H9 (cell line): ENCODE results near the gene PFDN5. TPM values are rescaled to one million over a fixed set of nuclear protein-coding genes. Genes with fewer than 3 reads are reported as not detected.
"Not testable (repeated sequence)": the region's sequence is repeated elsewhere in the genome, so short reads cannot be mapped to it uniquely, and the experiment has no call there.

Experiments
- DNase-seq: peaks from one replicate; pipeline ENCODE4 v3.0.0-alpha.2; 2017
- H2AFZ ChIP-seq: one replicate; pipeline ENCODE4 v1.6.1; 2013; ENCODE audit warnings: mild to moderate bottlenecking, low read length, control low read depth, moderate library complexity
- H2AK5ac ChIP-seq: 2 replicates; pipeline ENCODE4 v1.6.1; 2013; ENCODE audit warnings: low read length, control low read depth, mixed read lengths; ENCODE audit not compliant: insufficient read length
- H2BK120ac ChIP-seq: one replicate; pipeline ENCODE4 v1.6.1; 2013; ENCODE audit warnings: low read depth, mild to moderate bottlenecking, low read length, control low read depth, inconsistent platforms; ENCODE audit not compliant: poor library complexity, severe bottlenecking
- H2BK12ac ChIP-seq: 2 replicates; pipeline ENCODE4 v1.6.1; 2013; ENCODE audit warnings: low read length, control low read depth, mixed read lengths, low read depth; ENCODE audit not compliant: insufficient read length
- H2BK15ac ChIP-seq: 2 replicates; pipeline ENCODE4 v1.6.1; 2013; ENCODE audit warnings: low read depth, low read length, control low read depth
- H2BK20ac ChIP-seq: one replicate; pipeline ENCODE4 v1.6.1; 2013; ENCODE audit warnings: low read depth, mild to moderate bottlenecking, low read length, control low read depth, inconsistent platforms; ENCODE audit not compliant: poor library complexity, severe bottlenecking
- H2BK5ac ChIP-seq: 2 replicates; pipeline ENCODE4 v1.6.1; 2013; ENCODE audit warnings: low read length, control low read depth, mixed read lengths; ENCODE audit not compliant: insufficient read length
- H3K14ac ChIP-seq: 2 replicates; pipeline ENCODE4 v1.6.1; 2013; ENCODE audit warnings: low read length, control low read depth; ENCODE audit not compliant: insufficient read depth
- H3K18ac ChIP-seq: 2 replicates; pipeline ENCODE4 v1.6.1; 2013; ENCODE audit warnings: low read depth, mild to moderate bottlenecking, mixed read lengths, low read length, control low read depth; ENCODE audit not compliant: insufficient read length
- H3K23ac ChIP-seq: 2 replicates; pipeline ENCODE4 v1.6.1; 2013; ENCODE audit warnings: low read length, control low read depth, mixed read lengths, low read depth; ENCODE audit not compliant: insufficient read length
- H3K23me2 ChIP-seq: 2 replicates; pipeline ENCODE4 v1.6.1; 2013; ENCODE audit warnings: low read depth, mild to moderate bottlenecking, mixed read lengths, low read length, control low read depth; ENCODE audit not compliant: insufficient read length, poor library complexity, severe bottlenecking
- H3K27ac ChIP-seq: 2 replicates; pipeline ENCODE4 v1.5.1; 2013; ENCODE audit warnings: low read length, control low read depth, mixed read lengths, low read depth; ENCODE audit not compliant: insufficient read length
- H3K27me3 ChIP-seq: 2 replicates; pipeline ENCODE4 v1.6.1; 2013; ENCODE audit warnings: low read length, control low read depth, inconsistent platforms; ENCODE audit not compliant: insufficient read depth
- H3K4ac ChIP-seq: 2 replicates; pipeline ENCODE4 v1.6.1; 2013; ENCODE audit warnings: low read depth, mild to moderate bottlenecking, control low read depth, inconsistent platforms, low read length, moderate library complexity
- H3K4me1 ChIP-seq: 2 replicates; pipeline ENCODE4 v1.6.1; 2013; ENCODE audit warnings: low read length, control low read depth, inconsistent platforms; ENCODE audit not compliant: insufficient read depth
- H3K4me2 ChIP-seq: 2 replicates; pipeline ENCODE4 v1.6.1; 2013; ENCODE audit warnings: low read length, control low read depth, mixed read lengths; ENCODE audit not compliant: insufficient read length, insufficient read depth
- H3K56ac ChIP-seq: 2 replicates; pipeline ENCODE4 v1.6.1; 2013; ENCODE audit warnings: low read depth, mild to moderate bottlenecking, mixed read lengths, low read length, control low read depth; ENCODE audit not compliant: insufficient read length
- H3K79me1 ChIP-seq: 2 replicates; pipeline ENCODE4 v1.6.1; 2013; ENCODE audit warnings: low read depth, mild to moderate bottlenecking, moderate library complexity, low read length, control low read depth, inconsistent platforms; ENCODE audit not compliant: insufficient read depth, poor library complexity, severe bottlenecking
- H3K79me2 ChIP-seq: 2 replicates; pipeline ENCODE4 v1.6.1; 2013; ENCODE audit warnings: low read length, control low read depth, inconsistent platforms; ENCODE audit not compliant: insufficient read depth
- H3K9ac ChIP-seq: 2 replicates; pipeline ENCODE4 v1.6.1; 2013; ENCODE audit warnings: low read length, control low read depth, mixed read lengths; ENCODE audit not compliant: insufficient read length; ENCODE audit errors: extremely low read depth
- H3K9me3 ChIP-seq: one replicate; pipeline ENCODE4 v1.6.1; 2013; ENCODE audit warnings: low read depth, low read length, inconsistent platforms; ENCODE audit not compliant: control insufficient read depth
- H3T11ph ChIP-seq: one replicate; pipeline ENCODE4 v1.6.1; 2013; ENCODE audit warnings: mild to moderate bottlenecking, low read length, control low read depth, inconsistent platforms
- H4K20me1 ChIP-seq: one replicate; pipeline ENCODE4 v1.6.1; 2013; ENCODE audit not compliant: control insufficient read depth, insufficient read length, insufficient read depth
- H4K5ac ChIP-seq: 2 replicates; pipeline ENCODE4 v1.6.1; 2013; ENCODE audit warnings: low read depth, mild to moderate bottlenecking, mixed read lengths, low read length, control low read depth; ENCODE audit not compliant: insufficient read length
- H4K8ac ChIP-seq: replicated peaks from 2 replicates; pipeline ENCODE4 v1.6.1; 2013; ENCODE audit warnings: low read length, control low read depth, mixed read lengths, low read depth; ENCODE audit not compliant: insufficient read length
- H4K91ac ChIP-seq: 2 replicates; pipeline ENCODE4 v1.6.1; 2013; ENCODE audit warnings: low read depth, mild to moderate bottlenecking, moderate library complexity, mixed read lengths, low read length, control low read depth; ENCODE audit not compliant: insufficient read length
- H3K27ac Mint-ChIP-seq, 3 experiments: 2 replicates in 2 of 3; 3 replicates in 1 of 3; pipeline ENCODE4 v1.8.0; 2020 to 2021; ENCODE audit warnings: mixed read lengths in 3 of 3, mild to moderate bottlenecking in 1 of 3, moderate library complexity in 1 of 3
- H3K27me3 Mint-ChIP-seq: 2 replicates; pipeline ENCODE4 v1.8.0; 2021; ENCODE audit warnings: low read depth, mild to moderate bottlenecking, moderate library complexity, mixed read lengths
- H3K36me3 Mint-ChIP-seq, 3 experiments: 2 replicates in 2 of 3; 3 replicates in 1 of 3; pipeline ENCODE4 v1.8.0; 2020 to 2021; ENCODE audit warnings: low read depth in 3 of 3, mixed read lengths in 3 of 3; ENCODE audit not compliant: insufficient read depth in 1 of 3
- H3K4me1 Mint-ChIP-seq, 2 experiments: 2 replicates each; pipeline ENCODE4 v1.8.0; 2020; ENCODE audit warnings: mixed read lengths in 2 of 2
- H3K4me3 Mint-ChIP-seq, 2 experiments: 2 replicates in 1 of 2; 3 replicates in 1 of 2; pipeline ENCODE4 v1.8.0; 2020 to 2021; ENCODE audit warnings: mild to moderate bottlenecking in 2 of 2, mixed read lengths in 2 of 2, moderate library complexity in 1 of 2
- H3K9me3 Mint-ChIP-seq, 2 experiments: 2 replicates in 1 of 2; 3 replicates in 1 of 2; pipeline ENCODE4 v1.8.0; 2020; ENCODE audit warnings: mild to moderate bottlenecking in 2 of 2, mixed read lengths in 2 of 2, moderate library complexity in 1 of 2
- WGBS: extraction: QIAGEN DNeasy Blood & Tissue Kit; methylation state at CpG from one replicate; pipeline ENCODE4 v1.1.7; 2013; ENCODE audit warnings: missing lambda C conversion rate, low lambda C conversion rate, mixed read lengths; ENCODE audit not compliant: insufficient read length; ENCODE audit errors: extremely low coverage; 5-methylcytosine and 5-hydroxymethylcytosine counted together
- total RNA-seq: library from RNA; stranded (reverse); gene quantifications from 2 replicates; pipeline ENCODE4 v1.2.1, GENCODE V29; 2021
- TF ChIP-seq, protein P1 (sequence below): fragments of 200-600 bp; sonication (generic); conservative IDR thresholded peaks from 3 replicates; pipeline ENCODE4 v1.8.0; 2021; ENCODE audit warnings: antibody characterized with exemption, mild to moderate bottlenecking

PFDN5 gene
- total RNA-seq, 1 experiment from 2014 or later = 285 TPM

DNA sequence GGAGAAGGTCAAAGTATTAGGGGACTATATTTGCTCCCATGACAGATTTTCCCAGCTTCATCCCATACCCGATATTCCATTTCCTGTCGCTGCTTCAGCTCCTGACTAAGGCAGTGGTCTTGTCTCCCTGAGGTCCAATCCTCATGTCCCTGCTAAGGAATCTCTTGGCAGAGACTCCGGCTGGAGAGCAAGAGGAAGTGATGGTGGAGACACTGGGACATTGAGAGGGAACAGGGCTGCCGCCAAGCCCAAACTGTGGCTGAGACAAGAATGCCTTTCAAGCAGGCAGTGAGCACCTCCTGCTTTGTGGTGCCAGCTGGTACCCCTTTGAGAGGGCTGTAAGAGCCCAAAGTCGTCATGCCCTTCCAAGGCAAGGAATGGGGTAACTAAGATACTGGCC lies 35.3 kb downstream of the PFDN5 start:
- Histone ChIP-seq H3K27ac (no peak overlapping the region), H3K79me2 (no peaks in the 10 kb centered on the region), H2BK120ac (no peak overlapping the region), H2BK12ac (no peak overlapping the region), H2BK15ac (no peak overlapping the region), H4K5ac (no peak overlapping the region), H3K56ac (no peak overlapping the region), H3K23ac (no peak overlapping the region), H3K4ac (no peak overlapping the region), H3K79me1 (no peaks in the 10 kb centered on the region), H3K27me3 (peaks cover 18% of the 10 kb centered on the region), H3K9me3 (no peaks in the 10 kb centered on the region), H4K91ac (no peak overlapping the region), H3K4me2 (no peak overlapping the region), H3K9ac (no peak overlapping the region), H2BK5ac (no peak overlapping the region), H3K23me2 (peaks cover 4% of the 10 kb centered on the region), H3K4me1 (no peaks in the 10 kb centered on the region; the same call in 1 of the 2 replicates), H2BK20ac (no peak overlapping the region), H4K20me1 (no peaks in the 10 kb centered on the region), H2AK5ac (no peak overlapping the region), H3T11ph (no peak overlapping the region), H3K14ac (no peak overlapping the region), H2AFZ (no peak overlapping the region), H3K18ac (no peak overlapping the region), H4K8ac (no peak overlapping the region)
- WGBS = no CpG with 5 or more reads among the region's 5 CpGs
- Mint-ChIP-seq H3K36me3 (no peaks in the 10 kb centered on the region), H3K27me3 (peaks cover 80% of the 10 kb centered on the region), H3K4me1 (peaks cover 15 to 33% of the 10 kb centered on the region in 2 experiments), H3K27ac (no peak overlapping the region), H3K9me3 (no peaks in the 10 kb centered on the region; a peak in 1 of 5 replicates), H3K4me3 (no peak overlapping the region)
- DNase-seq = no peak
- TF ChIP-seq, protein P1, sequence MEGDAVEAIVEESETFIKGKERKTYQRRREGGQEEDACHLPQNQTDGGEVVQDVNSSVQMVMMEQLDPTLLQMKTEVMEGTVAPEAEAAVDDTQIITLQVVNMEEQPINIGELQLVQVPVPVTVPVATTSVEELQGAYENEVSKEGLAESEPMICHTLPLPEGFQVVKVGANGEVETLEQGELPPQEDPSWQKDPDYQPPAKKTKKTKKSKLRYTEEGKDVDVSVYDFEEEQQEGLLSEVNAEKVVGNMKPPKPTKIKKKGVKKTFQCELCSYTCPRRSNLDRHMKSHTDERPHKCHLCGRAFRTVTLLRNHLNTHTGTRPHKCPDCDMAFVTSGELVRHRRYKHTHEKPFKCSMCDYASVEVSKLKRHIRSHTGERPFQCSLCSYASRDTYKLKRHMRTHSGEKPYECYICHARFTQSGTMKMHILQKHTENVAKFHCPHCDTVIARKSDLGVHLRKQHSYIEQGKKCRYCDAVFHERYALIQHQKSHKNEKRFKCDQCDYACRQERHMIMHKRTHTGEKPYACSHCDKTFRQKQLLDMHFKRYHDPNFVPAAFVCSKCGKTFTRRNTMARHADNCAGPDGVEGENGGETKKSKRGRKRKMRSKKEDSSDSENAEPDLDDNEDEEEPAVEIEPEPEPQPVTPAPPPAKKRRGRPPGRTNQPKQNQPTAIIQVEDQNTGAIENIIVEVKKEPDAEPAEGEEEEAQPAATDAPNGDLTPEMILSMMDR = no peak

DNA sequence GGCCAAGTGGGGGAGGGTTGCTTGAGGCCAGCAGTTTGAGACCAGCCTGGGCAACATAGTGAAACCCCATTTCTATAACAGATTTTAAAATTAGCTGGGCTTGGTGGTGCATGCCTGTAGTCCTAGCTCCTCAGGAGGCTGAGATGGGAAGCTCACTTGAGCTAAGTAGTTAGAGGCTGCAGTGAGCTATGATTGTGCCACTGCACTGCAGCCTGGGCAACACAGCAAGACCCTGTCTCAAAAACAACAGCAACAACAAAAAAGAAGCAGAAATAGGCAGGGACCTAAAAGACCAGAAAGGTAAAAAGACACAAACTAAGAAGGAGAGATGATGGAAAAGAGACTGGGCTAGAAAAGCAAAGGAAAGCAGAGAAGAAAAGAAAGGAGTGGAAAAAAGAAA lies 37.0 kb downstream of the PFDN5 start:
- H4K91ac ChIP-seq, H3K14ac ChIP-seq, H3K9me3 Mint-ChIP-seq, H4K5ac ChIP-seq, H3K27me3 ChIP-seq, H3K9me3 ChIP-seq, H2BK20ac ChIP-seq, H2BK15ac ChIP-seq, H3K4me3 Mint-ChIP-seq, H3T11ph ChIP-seq, DNase-seq, H3K9ac ChIP-seq, H4K8ac ChIP-seq, H3K23ac ChIP-seq, H3K4me2 ChIP-seq, H3K18ac ChIP-seq, H2BK120ac ChIP-seq, H3K4ac ChIP-seq, H2BK5ac ChIP-seq, H3K36me3 Mint-ChIP-seq, H3K27ac Mint-ChIP-seq, H3K4me1 ChIP-seq, H3K23me2 ChIP-seq, H2BK12ac ChIP-seq, H2AFZ ChIP-seq, H3K79me2 ChIP-seq, H2AK5ac ChIP-seq, H4K20me1 ChIP-seq, H3K79me1 ChIP-seq, H3K56ac ChIP-seq, H3K27ac ChIP-seq: not testable (repeated sequence)
- peaks cover 11 to 25% of the 10 kb centered on the region in 2 experiments for H3K4me1 Mint-ChIP-seq
- H3K27me3 Mint-ChIP-seq = peaks cover 78% of the 10 kb centered on the region
